Measurements from ENCODE around the gene MTFP1.

DNA sequence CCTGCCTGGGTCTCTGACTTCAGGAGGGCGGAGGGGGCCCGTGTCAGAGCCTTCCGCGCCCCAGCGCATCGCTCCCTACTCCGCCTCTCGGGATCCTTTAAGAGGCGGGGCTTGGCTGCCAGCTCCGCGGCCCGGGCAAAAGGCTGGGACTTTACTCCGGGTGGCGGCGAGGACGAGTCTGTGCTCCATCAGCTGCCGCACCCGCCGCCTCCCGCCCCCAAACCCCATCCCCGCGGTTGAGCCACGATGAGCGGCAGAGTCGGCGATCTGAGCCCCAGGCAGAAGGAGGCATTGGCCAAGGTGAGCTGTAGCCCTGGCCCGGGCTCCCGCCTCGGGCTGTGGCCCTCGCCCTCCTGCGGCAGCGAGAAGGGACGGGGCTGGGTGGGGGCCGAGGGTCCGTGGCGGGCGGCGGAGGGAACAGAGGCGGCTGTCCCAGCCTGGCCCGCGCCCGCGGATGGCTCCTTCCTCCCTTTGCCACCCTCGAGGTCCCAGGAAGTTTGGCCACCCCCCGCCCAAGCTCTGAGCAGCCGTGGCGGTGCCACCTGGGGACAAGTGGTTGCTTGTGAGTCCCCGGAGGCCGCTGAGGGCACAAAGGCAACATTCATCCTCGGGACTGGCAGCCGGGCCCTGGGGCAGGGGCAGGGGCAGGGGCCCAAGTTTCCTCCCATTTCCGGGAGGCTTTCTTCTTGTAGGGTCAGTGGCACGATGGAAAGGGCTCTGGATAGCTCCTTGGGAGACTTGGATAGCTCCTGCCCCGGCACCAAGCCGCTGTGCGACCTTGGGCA lies 28.5 kb upstream of the MTFP1 start, which contains the start of gene SEC14L2:
- TF ChIP-seq CTCF (IDR thresholded peaks at IDR 0.05; ENCODE audit: low read depth, low read length) (no peak), EZH2phosphoT487 (IDR thresholded peaks at IDR 0.05; ENCODE audit: low read depth) (no peak)
